HG03342 (cell line): ENCODE measurements around the gene ANO3.
A peak's percentile ranks its signal among the peaks of the same experiment; 100 is the strongest.
"Not testable (repeated sequence)": the region's sequence is repeated elsewhere in the genome, so short reads cannot be mapped to it uniquely, and the experiment has no call there.

Experiments
- ATAC-seq: cut with Tn5 transposase; IDR thresholded peaks from one replicate; pipeline ENCODE4 v1.9.1; 2021; ENCODE audit warnings: mild to moderate bottlenecking, moderate library complexity; ENCODE audit not compliant: unreplicated experiment

Gene ANO3

GRCh38 chr11:26618441-26618840 lies 286.5 kb downstream of the ANO3 start:
- ATAC-seq = no peak

- ATAC-seq = no peak
Measured at GRCh38 chr11:26620282-26621045, 288.5 kb downstream of the ANO3 start.

GRCh38 chr11:26621132-26621531 lies 289.2 kb downstream of the ANO3 start:
- no peak for ATAC-seq

- no peak for ATAC-seq
Measured at GRCh38 chr11:26622181-26622580, 290.3 kb downstream of the ANO3 start.

DNA sequence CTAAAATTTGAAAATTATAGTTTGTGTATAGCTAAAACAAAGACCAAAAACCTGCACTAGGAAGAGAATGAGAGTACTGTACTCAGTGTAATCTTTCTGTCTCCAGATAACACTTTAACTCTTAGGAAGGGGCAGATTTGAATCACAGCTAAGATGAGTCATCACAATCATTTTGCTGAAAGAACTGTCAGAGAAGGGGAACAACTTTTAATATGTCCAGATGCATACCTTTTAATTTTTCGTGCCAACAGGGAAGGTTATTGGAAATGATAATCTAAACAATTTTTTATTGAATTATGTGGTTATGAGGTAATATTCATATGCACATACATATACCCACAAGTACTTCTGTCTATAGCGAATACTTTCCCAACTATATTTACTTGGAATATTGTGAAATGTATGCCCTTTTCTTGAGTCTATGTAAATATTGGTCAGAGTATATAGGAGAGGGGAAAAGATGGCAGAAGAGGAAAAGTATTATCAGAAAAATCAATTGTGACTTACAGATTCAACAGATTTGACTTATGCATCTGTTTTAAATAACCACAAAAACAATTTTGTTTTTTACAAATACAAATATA lies 291.2 kb downstream of the ANO3 start:
- no peak for ATAC-seq

GRCh38 chr11:26626346-26626745 lies 294.4 kb downstream of the ANO3 start:
- no peak for ATAC-seq

- ATAC-seq = peak; percentile 66
Measured at GRCh38 chr11:26632691-26633159, 300.8 kb downstream of the ANO3 start.

DNA sequence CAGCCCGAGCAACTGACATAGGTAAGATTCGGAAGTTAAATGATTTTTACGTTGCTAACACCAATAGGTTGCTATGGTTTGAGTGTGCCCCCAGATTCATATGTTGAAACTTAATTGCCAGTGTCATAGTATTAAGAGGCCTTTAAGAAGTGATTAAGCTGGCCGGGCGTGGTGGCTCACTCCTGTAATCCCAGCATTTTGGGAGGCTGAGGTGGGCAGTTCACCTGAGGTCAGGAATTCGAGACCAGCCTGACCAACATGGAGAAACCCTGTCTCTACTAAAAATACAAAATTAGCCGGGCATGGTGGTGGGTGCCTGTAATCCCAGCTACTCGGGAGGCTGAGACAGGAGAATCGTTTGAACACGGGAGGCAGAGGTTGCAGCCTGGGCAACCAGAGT lies 311.4 kb downstream of the ANO3 start:
- ATAC-seq = not testable (repeated sequence)

- ATAC-seq = peak; percentile 98
Measured at GRCh38 chr11:26649884-26650283, 318.0 kb downstream of the ANO3 start.

DNA sequence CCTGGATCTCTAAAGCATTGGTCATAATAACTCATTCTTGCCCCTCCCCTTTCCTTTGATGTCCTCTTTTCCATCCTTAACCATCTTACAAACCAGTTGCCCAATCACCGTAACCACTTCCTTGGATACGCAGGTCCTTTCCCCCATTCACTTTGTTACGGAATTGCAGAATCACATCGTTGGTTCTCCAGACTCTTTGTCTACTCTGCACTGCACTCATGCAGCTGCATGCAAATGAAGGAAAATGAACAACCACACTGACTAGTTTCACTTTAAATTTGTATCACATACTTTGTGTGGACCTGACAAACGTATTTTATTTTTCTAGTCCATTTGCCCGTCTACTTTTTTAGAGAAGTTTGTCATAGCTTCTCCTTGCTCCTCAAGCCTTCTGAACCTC lies 320.0 kb downstream of the ANO3 start:
- ATAC-seq = no peak

DNA sequence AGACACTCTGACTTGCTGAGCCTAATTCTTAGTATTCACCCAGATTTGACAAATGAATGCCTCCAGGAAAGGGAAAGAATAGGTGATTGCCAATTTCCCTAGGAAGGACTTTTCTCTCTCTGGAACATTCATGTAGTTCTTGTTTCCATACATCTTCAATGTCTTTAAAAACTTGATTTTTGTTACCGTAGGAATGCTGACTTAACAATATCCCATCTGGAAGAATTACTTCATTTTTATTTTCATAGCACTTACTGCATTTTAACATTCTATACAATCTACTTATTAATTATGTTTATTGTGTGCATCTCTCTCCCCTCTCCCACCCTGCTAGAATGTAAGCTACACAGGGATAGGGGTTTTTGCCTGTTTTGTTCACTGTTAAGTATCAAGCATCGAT lies 323.4 kb downstream of the ANO3 start:
- ATAC-seq = no peak

GRCh38 chr11:26662916-26663315 lies 331.0 kb downstream of the ANO3 start:
- no peak for ATAC-seq

- no peak for ATAC-seq
Measured at GRCh38 chr11:26665036-26665435, 333.1 kb downstream of the ANO3 start.

DNA sequence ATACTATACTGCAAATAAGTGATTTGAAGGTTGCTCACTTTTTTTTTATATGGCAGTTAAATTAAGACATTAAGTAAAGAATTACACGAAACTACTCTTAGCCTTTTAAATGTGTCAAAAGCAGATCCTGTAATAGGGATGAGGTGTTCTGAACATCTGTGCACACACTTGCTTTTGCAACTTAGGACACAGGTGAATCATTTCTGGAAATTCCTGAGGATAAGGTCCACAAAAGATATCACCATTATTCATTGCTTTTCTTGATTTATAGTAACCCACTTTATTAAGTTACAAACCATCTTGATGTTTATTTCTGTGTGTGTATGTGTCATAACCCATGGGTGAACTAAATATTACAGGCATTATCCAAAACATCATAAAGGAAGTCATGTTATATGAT lies 334.0 kb downstream of the ANO3 start:
- no peak for ATAC-seq

DNA sequence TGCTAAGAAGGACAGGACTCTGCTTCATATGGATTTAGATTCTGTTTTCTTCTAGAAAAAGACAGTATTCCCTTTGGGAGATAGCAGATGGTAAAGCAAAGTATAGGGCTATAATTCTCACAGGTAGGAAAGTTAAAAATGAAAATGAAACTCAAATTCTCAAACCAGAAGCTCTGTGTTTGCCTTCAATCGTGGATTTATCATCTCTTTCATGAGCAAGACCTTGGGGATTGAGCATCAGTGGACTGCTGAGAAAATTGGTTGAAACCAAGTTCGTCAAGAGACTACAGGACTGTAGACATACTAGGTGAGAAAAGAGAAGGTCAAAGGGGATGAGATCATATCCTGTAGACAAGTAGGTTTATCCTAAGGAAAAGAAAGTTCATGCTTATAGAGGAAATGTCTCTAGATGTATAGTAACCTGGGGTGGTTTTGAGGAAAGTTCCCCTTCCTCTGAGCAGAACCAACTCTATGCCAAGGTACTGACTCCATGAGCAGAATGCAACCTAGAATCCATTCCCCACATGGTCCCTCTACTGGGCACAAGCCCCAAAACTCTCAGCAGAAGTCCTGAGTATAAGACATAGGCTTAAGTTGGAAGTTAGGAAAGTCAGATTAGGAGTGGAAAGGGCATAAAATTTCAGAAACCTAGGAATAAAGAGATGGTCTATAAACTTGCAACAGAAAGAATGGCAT lies 343.5 kb downstream of the ANO3 start:
- no peak for ATAC-seq

GRCh38 chr11:26676641-26677040 lies 344.7 kb downstream of the ANO3 start:
- no peak for ATAC-seq

- no peak for ATAC-seq
Measured at GRCh38 chr11:26677566-26677965, 345.6 kb downstream of the ANO3 start.

DNA sequence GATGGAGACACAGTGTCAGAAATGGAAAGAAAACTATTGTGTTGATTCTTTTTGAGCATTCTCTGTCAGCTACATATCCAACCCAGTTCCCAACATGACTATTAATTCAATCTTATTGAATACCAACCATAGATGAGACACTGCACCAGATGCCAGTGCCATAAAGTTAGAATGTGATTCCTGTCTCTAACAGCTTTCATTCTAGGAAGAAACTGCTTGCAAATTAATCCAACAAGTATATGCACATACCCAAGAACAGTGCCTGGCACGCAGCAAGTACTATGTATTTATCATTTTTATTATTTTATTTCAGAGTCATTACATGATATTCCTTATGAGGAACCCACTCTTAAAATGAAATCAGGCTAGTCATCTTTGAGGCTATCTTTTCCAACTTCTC lies 355.4 kb downstream of the ANO3 start:
- ATAC-seq = no peak

- ATAC-seq = no peak
Measured at GRCh38 chr11:26688701-26689100, 356.8 kb downstream of the ANO3 start.

GRCh38 chr11:26696330-26696729 lies 364.4 kb downstream of the ANO3 start:
- ATAC-seq = no peak

DNA sequence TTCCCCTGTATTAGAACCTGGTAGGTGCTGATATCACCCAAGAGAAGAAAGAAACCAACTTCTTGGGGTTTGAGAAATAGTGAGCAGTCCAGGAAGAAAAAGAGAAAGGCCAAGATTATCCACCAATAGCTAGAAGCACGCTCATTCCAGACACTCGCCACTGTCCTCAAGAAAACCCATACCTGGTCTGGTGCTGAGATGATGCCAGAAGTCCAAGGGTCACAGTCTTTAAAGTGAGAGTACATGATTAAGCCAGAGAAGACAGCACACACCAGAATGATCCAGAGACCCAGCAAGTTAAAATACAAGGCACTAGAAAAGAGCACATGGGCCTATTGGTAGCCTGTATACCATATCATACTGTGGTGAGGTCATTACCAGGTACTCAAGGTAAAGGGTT lies 366.3 kb downstream of the ANO3 start:
- no peak for ATAC-seq
